ENCODE measurements around the gene NINJ2.

DNA sequence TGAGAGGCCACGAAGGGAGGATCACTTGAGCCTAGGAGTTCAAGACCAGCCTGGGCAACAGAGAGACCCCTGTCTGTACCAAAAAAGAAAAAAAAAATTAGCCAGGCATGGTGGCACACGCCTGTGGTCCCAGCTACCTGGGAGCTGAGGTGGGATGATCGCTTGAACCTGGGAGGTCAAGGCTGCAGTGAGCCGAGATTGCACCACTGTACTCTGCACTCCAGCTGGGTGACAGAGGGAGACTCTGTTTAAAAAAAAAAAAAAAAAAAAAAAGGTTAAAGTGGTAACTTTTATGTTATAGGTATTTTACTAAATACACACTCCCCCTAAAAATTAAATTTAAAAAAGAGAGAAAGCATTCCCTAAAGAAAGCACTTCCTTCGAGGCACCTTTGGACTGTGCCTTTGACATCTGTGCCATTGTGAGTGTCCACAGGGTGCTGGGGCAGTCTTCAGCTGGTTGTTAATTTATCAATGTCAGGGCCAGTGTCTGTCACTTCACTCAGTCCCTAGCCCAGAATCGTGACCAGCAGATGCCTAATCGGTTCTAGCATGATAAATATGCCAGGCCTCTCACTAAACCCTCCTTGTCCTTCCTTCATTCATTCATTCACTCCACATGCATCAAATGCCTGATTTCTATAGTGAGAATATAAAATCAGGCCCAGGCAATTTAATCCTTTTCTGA lies 140.4 kb downstream of the NINJ2 start:
- TF ChIP-seq, protein P1, sequence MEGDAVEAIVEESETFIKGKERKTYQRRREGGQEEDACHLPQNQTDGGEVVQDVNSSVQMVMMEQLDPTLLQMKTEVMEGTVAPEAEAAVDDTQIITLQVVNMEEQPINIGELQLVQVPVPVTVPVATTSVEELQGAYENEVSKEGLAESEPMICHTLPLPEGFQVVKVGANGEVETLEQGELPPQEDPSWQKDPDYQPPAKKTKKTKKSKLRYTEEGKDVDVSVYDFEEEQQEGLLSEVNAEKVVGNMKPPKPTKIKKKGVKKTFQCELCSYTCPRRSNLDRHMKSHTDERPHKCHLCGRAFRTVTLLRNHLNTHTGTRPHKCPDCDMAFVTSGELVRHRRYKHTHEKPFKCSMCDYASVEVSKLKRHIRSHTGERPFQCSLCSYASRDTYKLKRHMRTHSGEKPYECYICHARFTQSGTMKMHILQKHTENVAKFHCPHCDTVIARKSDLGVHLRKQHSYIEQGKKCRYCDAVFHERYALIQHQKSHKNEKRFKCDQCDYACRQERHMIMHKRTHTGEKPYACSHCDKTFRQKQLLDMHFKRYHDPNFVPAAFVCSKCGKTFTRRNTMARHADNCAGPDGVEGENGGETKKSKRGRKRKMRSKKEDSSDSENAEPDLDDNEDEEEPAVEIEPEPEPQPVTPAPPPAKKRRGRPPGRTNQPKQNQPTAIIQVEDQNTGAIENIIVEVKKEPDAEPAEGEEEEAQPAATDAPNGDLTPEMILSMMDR (IDR thresholded peaks at IDR 0.05; ENCODE audit: poor library complexity, severe bottlenecking) = no peak
- TF ChIP-seq EZH2 (IDR thresholded peaks at IDR 0.05; ENCODE audit: borderline replicate concordance, insufficient read depth, low read length, poor library complexity, severe bottlenecking) (no peak), MXI1 (conservative IDR thresholded peaks at IDR 0.05; ENCODE audit: poor library complexity, severe bottlenecking) (no peak), SMC3 (conservative IDR thresholded peaks at IDR 0.05; ENCODE audit: poor library complexity) (no peak), POLR2AphosphoS5 (IDR thresholded peaks at IDR 0.05) (no peak), TAF1 (IDR thresholded peaks at IDR 0.05; ENCODE audit: low read depth) (no peak), EP300 (conservative IDR thresholded peaks at IDR 0.05; ENCODE audit: poor library complexity, severe bottlenecking) (no peak), RAD21 (conservative IDR thresholded peaks at IDR 0.05) (no peak)
- TF ChIP-seq, protein P2, sequence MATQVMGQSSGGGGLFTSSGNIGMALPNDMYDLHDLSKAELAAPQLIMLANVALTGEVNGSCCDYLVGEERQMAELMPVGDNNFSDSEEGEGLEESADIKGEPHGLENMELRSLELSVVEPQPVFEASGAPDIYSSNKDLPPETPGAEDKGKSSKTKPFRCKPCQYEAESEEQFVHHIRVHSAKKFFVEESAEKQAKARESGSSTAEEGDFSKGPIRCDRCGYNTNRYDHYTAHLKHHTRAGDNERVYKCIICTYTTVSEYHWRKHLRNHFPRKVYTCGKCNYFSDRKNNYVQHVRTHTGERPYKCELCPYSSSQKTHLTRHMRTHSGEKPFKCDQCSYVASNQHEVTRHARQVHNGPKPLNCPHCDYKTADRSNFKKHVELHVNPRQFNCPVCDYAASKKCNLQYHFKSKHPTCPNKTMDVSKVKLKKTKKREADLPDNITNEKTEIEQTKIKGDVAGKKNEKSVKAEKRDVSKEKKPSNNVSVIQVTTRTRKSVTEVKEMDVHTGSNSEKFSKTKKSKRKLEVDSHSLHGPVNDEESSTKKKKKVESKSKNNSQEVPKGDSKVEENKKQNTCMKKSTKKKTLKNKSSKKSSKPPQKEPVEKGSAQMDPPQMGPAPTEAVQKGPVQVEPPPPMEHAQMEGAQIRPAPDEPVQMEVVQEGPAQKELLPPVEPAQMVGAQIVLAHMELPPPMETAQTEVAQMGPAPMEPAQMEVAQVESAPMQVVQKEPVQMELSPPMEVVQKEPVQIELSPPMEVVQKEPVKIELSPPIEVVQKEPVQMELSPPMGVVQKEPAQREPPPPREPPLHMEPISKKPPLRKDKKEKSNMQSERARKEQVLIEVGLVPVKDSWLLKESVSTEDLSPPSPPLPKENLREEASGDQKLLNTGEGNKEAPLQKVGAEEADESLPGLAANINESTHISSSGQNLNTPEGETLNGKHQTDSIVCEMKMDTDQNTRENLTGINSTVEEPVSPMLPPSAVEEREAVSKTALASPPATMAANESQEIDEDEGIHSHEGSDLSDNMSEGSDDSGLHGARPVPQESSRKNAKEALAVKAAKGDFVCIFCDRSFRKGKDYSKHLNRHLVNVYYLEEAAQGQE (IDR thresholded peaks at IDR 0.05; ENCODE audit: borderline replicate concordance) = no peak
